ENCODE results near the gene CDA. TPM values are rescaled to one million over a fixed set of nuclear protein-coding genes. Genes with fewer than 3 reads are reported as not detected.

The CDA gene
- total RNA-seq, 1 experiment from 2014 or later = not detected

- Histone ChIP-seq H3K9me3 (replicated peaks) (no peaks in the 10 kb centered on the region), H3K36me3 (no peaks in the 10 kb centered on the region), H3K4me1 (replicated peaks) (peaks cover 11% of the 10 kb centered on the region), H3K4me3 (no peak overlapping the region), H3K27me3 (replicated peaks) (no peaks in the 10 kb centered on the region), H3K27ac (no peak overlapping the region)
- no peak for DNase-seq (ENCODE audit: low read depth in 1 of 2, low spot score in 2 of 2)
Observed at GRCh38 chr1:20573987-20574386, 14.9 kb upstream of the CDA start.

GRCh38 chr1:20574686-20575540, 14.0 kb upstream of the CDA start:
- Histone ChIP-seq H3K36me3 (no peaks in the 10 kb centered on the region), H3K9me3 (replicated peaks) (no peaks in the 10 kb centered on the region), H3K4me1 (replicated peaks) (peaks cover 11% of the 10 kb centered on the region), H3K27me3 (replicated peaks) (no peaks in the 10 kb centered on the region), H3K4me3 (no peak overlapping the region), H3K27ac (no peak overlapping the region)
- peak; percentile 85 to 91 for DNase-seq (ENCODE audit: low read depth in 1 of 2, low spot score in 2 of 2)

- no peak overlapping the region for H3K27ac ChIP-seq
- no peaks in the 10 kb centered on the region for H3K27me3 ChIP-seq (replicated peaks)
- H3K36me3 ChIP-seq = no peaks in the 10 kb centered on the region
- no peak overlapping the region for H3K4me3 ChIP-seq
- H3K9me3 ChIP-seq (replicated peaks) = no peaks in the 10 kb centered on the region
- no peak for DNase-seq (ENCODE audit: low read depth in 1 of 2, low spot score in 2 of 2)
- peaks cover 11% of the 10 kb centered on the region for H3K4me1 ChIP-seq (replicated peaks)
Observed at GRCh38 chr1:20575541-20576336, 13.2 kb upstream of the CDA start.

DNA sequence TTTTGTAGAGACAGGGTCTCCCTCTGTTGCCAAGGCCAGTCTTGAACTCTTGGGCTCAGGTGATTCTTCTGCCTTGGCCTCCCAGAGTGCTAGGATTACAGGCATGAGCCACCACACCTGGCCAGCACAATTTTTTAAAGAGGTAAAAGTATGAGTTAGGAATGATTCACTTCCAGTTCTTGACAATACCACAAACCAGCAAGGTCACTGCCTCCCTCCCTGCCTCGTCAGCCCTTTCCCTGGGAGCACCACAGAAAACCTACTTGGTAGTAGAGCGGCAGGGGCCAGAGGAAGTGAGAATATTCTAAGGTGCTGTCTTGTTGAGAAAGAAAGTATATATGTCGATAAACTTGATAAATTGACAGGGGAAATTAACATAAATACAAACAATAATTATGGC, 10.8 kb upstream of the CDA start:
- no peaks in the 10 kb centered on the region for H3K9me3 ChIP-seq (replicated peaks)
- no peaks in the 10 kb centered on the region for H3K36me3 ChIP-seq
- no peak overlapping the region for H3K27ac ChIP-seq
- no peak for DNase-seq (ENCODE audit: low read depth in 1 of 2, low spot score in 2 of 2)
- peaks cover 11% of the 10 kb centered on the region for H3K4me1 ChIP-seq (replicated peaks)
- no peak overlapping the region for H3K4me3 ChIP-seq
- no peaks in the 10 kb centered on the region for H3K27me3 ChIP-seq (replicated peaks)

DNA sequence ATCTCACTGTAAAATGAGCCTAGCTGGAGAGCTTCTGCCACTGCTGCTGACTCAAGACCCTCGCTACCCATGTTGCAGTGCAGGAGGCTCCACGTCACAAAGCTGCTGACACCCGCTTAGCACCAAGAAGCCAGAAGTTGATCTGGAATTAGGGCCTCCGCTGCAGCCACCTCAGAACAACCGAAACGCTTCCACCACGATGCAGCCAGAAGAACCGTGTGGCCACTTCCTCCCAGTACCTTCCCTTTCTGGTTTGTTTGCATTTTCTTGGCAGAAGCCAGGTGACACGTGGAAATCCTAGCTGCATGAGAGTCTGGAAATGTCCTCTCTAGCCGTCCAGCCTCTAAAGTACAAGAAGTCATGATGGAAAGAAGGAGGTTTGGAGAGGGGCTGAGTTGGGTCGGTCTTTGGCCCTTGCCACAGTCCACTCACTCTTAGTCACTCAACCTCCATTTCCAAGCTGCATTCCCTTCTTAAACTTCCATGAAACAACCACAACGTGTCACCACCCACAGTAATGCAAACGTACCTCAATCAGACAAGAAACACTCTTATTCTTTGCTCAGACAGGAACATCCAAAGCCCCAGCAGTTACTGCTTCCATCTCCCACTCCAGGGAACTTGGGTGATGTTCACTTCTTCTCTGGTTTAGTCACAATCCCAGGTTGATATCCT, 10.0 kb upstream of the CDA start:
- H3K9me3 ChIP-seq (replicated peaks) = no peaks in the 10 kb centered on the region
- H3K27me3 ChIP-seq (replicated peaks) = no peaks in the 10 kb centered on the region
- no peak overlapping the region for H3K4me3 ChIP-seq
- peaks cover 11% of the 10 kb centered on the region for H3K4me1 ChIP-seq (replicated peaks)
- H3K27ac ChIP-seq = no peak overlapping the region
- no peaks in the 10 kb centered on the region for H3K36me3 ChIP-seq
- DNase-seq (ENCODE audit: low read depth in 1 of 2, low spot score in 2 of 2) = no peak

- Histone ChIP-seq H3K27ac (no peak overlapping the region), H3K9me3 (replicated peaks) (no peaks in the 10 kb centered on the region), H3K4me1 (replicated peaks) (peaks cover 5% of the 10 kb centered on the region; the same call in 1 of the 2 replicates), H3K27me3 (replicated peaks) (no peaks in the 10 kb centered on the region; the same call in 1 of the 2 replicates), H3K36me3 (no peaks in the 10 kb centered on the region), H3K4me3 (no peak overlapping the region)
- DNase-seq (ENCODE audit: low read depth in 1 of 2, low spot score in 2 of 2) = peak in 1 of 2 experiments; percentile 24
Observed at GRCh38 chr1:20584890-20585289, 4.0 kb upstream of the CDA start.

DNA sequence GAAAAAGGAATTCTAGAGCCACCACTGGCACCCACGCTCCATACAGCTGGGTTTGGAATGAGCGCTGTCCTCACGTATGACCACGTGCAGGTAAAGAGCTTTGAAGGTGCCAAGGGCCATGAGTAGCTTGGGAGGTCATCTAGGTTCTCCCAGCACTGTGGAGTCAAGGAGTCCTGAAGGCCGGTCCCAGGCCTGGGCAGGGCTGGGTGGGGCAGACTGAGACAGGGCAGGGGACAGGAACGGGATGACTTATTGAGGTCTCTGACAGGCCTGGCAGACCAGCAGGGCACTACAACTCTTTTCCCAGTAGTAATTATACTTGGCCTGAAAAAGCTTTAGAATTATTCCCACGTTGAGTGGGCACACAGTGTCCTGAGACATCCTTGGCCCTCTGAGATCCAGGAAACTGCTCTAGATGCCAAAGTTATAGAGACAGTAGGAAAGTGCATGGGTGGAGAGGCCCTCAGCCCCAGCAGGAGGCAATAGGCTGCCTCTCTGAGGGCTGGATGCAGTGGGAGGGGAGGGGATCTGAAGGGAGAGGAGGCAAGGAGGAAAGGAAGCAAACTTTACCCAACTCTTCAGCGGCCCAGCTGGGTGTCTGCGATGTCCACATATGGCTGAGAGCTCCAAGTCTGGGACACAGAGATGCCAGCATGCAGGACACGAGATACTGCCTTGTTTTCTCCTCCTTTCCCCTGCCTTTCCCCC, 1.8 kb upstream of the CDA start:
- no peak for DNase-seq (ENCODE audit: low read depth in 1 of 2, low spot score in 2 of 2)
- Histone ChIP-seq H3K9me3 (replicated peaks) (no peaks in the 10 kb centered on the region), H3K4me3 (no peak overlapping the region), H3K27ac (no peak overlapping the region), H3K36me3 (no peaks in the 10 kb centered on the region), H3K27me3 (replicated peaks) (no peaks in the 10 kb centered on the region; the same call in 1 of the 2 replicates), H3K4me1 (replicated peaks) (peaks cover 8% of the 10 kb centered on the region; the same call in 1 of the 2 replicates)

DNA sequence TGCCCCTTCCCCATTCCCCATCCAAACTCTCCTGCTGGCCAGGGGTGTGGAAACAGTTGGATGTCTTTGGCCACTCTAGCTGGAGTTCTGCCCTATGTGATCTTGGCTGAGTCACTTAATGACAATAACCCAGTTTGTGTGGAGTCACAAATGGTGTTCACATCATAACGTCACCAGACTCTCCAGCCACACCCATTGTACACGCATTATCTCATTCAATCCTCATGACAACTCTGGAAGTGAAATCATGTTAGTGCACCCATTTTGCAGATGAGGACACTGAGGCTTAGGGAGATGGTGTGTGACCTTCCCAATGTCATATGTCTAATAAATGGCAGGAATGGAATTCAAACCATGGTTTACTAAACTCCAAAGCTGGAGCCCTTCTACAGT, 1.2 kb upstream of the CDA start:
- Histone ChIP-seq H3K9me3 (replicated peaks) (no peaks in the 10 kb centered on the region), H3K27ac (no peak overlapping the region), H3K36me3 (no peaks in the 10 kb centered on the region), H3K4me3 (no peak overlapping the region), H3K4me1 (replicated peaks) (peaks cover 8% of the 10 kb centered on the region; the same call in 1 of the 2 replicates), H3K27me3 (replicated peaks) (no peaks in the 10 kb centered on the region; the same call in 1 of the 2 replicates)
- DNase-seq (ENCODE audit: low read depth in 1 of 2, low spot score in 2 of 2) = no peak

DNA sequence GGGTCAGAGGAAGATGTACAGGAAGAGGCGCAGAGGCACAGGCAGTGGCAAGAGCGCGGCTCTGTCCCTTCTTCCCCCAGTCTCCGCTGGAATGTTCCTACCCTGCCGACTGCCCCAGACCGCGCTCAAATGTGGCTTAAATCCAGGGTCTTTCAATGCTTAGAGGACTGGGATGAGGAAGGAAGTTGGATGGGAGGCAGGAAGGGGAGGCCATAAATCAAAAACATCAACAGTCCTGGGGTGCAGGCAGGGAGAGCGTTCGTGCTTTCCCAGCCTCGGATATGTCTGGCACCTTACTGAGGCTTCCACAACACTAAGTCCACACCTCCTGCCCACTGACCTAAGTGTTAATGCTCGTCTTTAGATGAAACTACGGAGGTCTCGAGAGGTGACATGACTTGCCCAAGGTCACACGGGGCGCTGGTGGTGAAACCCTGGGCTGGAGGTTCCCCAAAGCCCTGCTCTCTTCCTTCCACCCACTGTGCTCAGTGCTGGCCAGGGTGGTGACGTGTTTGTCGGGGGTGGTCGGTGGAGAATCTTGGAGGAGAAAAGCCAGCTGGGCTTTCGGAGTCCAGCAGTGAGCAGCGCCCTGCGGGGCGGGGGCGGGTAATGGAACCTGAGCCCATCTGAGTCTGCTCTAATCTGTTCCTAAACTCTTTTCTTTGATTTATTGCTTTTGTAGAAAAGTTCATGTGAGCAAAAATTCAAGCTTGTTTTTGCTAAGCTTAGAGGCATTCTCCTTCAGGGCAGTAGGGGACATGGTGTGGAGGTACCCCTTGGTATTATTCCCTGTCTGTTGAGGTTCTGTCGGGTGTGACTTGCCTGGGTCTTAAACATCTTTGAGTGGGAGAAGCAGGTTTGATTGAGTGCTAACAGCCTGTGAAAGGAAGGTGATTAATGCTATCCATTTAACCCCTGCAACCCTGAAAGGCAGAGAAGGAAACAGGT, 708 bp downstream of the CDA start:
- Histone ChIP-seq H3K36me3 (no peaks in the 10 kb centered on the region), H3K9me3 (replicated peaks) (no peaks in the 10 kb centered on the region), H3K4me1 (replicated peaks) (peaks cover 8% of the 10 kb centered on the region; the same call in 1 of the 2 replicates), H3K27ac (no peak overlapping the region), H3K27me3 (replicated peaks) (no peaks in the 10 kb centered on the region; the same call in 1 of the 2 replicates), H3K4me3 (no peak overlapping the region)
- no peak for DNase-seq (ENCODE audit: low read depth in 1 of 2, low spot score in 2 of 2)

DNA sequence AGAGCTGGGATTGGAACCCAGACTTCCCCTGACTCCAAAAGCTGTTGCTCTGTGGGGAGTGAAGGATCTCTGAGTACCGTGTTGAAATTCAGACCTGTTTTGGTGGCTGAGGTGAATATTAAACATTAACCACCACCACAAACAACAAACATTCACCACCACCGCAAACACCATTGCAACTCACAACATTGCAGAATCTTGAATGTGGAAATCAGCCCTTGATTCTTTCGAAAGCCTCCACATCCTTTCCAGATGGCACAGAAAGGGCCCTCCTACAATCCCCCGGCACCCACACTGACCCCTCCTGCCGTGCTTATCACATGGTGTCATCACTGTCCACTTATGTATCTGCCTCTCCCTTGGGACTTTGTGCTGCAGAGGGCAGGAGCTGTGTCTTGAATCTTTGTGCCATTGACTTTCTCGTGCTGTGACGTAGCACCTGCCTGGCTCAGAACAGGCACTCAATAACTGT, 1.4 kb downstream of the CDA start:
- H3K4me1 ChIP-seq (replicated peaks) = peaks cover 8% of the 10 kb centered on the region; the same call in 1 of the 2 replicates
- H3K4me3 ChIP-seq = no peak overlapping the region
- DNase-seq (ENCODE audit: low read depth in 1 of 2, low spot score in 2 of 2) = no peak
- H3K27ac ChIP-seq = no peak overlapping the region
- no peaks in the 10 kb centered on the region for H3K36me3 ChIP-seq
- no peaks in the 10 kb centered on the region for H3K9me3 ChIP-seq (replicated peaks)
- H3K27me3 ChIP-seq (replicated peaks) = no peaks in the 10 kb centered on the region

- Histone ChIP-seq H3K4me3 (no peak overlapping the region), H3K27ac (no peak overlapping the region), H3K9me3 (replicated peaks) (no peaks in the 10 kb centered on the region), H3K4me1 (replicated peaks) (peaks cover 3% of the 10 kb centered on the region; the same call in 1 of the 2 replicates), H3K36me3 (no peaks in the 10 kb centered on the region), H3K27me3 (replicated peaks) (no peaks in the 10 kb centered on the region)
- no peak for DNase-seq (ENCODE audit: low read depth in 1 of 2, low spot score in 2 of 2)
Observed at GRCh38 chr1:20593756-20594155, 4.9 kb downstream of the CDA start.

GRCh38 chr1:20594746-20595145, 5.8 kb downstream of the CDA start:
- H3K36me3 ChIP-seq = no peaks in the 10 kb centered on the region

More at GRCh38 chr1:20594746-20595145, 5.8 kb downstream of the CDA start:
- DNase-seq (ENCODE audit: low read depth in 1 of 2, low spot score in 2 of 2) = no peak
- Histone ChIP-seq H3K4me1 (replicated peaks) (peaks cover 3% of the 10 kb centered on the region; the same call in 1 of the 2 replicates), H3K9me3 (replicated peaks) (no peaks in the 10 kb centered on the region), H3K27ac (no peak overlapping the region), H3K4me3 (no peak overlapping the region), H3K27me3 (replicated peaks) (no peaks in the 10 kb centered on the region)

All from SJSA1 (cell line).